T47D (cell line): Measurements from ENCODE around the gene ATP11A.

Experiments
- DNase-seq, 2 experiments: peaks; one replicate each; pipeline versions ENCODE4 v3.0.0 to v3.0.0-alpha.2; 2011 to 2012; ENCODE audit warnings: low read depth in 1 of 2, low spot score in 1 of 2
- JUND ChIP-seq: IDR thresholded peaks from 2 replicates; pipeline ENCODE4 v1.6.1; 2012; ENCODE audit warnings: low read depth
- in situ Hi-C: cut with HindIII; loops from 2 replicates; pipeline ENCODE4 v1.10.0; 2016; ENCODE audit warnings: low sequenced_read_pairs, low pct_unique_long_range_greater_than_20kb

ATP11A gene

DNA sequence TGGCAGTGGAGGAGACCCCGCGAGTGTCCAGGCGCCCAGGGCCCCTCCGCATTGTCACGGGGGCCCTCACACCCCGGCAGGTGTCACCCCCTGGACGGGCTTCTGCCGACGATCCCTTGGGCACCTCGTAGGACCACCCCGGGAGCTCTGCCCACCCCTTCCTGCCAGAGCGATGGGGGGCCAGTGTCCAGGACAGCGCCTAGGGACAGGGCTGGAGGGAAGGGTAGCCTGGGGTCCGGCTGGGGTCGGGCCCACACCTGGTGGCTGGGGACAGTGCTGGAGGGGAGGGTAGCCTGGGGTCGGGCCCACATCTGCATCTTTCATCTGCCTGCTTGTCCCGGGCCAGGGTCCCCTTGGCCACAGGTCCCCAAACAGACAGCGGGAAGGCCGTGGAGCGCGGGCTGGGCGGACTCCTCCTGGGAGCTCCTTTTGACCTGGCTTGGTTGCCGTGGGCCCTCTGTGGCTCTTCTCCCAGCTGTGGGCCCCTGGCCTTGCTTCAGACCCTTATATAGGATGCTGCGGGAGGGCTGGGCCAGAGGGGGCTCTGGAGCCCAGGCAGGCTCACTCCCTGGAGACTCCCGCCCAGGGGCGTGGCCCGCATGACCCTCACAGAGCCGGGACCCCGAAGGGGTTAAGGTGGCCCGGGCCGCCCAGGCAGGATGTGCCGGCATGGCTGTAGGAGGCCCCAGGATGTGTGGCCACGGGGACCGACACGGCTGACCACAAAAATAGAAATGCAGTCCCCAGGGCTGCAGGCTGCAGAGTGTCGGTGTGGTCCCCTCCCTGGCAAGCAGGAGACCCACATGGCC lies 205.0 kb downstream of the ATP11A start:
- in situ Hi-C loops = no loop called here
- DNase-seq = peak in 1 of 2 experiments; percentile 28
- no peak for TF ChIP-seq JUND

DNA sequence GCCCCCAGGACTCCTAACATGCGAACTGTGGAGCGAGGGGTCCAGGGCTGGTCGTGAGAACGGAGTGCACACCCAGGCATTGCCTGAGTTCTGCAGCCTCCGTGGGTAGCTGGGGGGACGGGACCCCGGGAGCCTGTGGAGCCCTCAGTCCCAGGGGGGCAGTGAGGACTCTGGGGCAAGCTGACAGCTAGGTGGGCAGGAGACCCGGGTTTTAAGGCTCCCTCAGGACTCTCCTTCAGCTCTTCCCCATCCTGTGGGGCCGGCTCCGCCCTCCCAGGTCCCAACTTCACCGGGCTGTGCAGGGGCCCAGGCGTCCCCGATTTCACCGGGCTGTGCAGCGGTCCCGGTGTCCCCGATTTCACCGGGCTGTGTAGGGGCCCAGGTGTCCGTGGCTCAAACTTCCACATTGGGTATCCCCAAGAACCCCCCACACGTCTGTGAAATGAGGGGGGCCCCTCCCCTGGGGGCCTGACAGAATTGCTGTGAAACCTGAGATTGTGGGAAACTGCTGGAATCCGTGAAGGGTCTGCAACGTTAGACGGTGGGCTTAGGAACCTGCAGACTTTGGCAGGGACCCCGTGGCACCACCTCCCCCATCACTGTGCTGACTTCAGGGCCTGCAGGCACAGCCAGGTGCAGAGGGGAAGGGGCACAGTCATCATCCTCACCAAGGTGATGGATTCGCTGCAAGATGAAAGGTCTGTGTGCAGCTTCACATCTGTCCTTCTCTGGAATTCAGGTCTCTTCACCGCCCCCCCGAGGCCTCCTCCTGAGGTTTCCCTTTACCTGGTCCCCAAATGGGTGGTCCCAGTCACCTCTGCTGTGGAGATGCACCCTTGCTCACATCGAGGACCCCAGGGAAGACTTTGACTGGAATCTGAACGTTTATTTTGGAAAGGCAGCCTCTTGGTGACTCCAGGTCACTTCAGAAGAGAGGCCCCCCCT lies 206.0 kb downstream of the ATP11A start:
- in situ Hi-C loops = no loop called here
- DNase-seq = no peak
- no peak for TF ChIP-seq JUND

DNA sequence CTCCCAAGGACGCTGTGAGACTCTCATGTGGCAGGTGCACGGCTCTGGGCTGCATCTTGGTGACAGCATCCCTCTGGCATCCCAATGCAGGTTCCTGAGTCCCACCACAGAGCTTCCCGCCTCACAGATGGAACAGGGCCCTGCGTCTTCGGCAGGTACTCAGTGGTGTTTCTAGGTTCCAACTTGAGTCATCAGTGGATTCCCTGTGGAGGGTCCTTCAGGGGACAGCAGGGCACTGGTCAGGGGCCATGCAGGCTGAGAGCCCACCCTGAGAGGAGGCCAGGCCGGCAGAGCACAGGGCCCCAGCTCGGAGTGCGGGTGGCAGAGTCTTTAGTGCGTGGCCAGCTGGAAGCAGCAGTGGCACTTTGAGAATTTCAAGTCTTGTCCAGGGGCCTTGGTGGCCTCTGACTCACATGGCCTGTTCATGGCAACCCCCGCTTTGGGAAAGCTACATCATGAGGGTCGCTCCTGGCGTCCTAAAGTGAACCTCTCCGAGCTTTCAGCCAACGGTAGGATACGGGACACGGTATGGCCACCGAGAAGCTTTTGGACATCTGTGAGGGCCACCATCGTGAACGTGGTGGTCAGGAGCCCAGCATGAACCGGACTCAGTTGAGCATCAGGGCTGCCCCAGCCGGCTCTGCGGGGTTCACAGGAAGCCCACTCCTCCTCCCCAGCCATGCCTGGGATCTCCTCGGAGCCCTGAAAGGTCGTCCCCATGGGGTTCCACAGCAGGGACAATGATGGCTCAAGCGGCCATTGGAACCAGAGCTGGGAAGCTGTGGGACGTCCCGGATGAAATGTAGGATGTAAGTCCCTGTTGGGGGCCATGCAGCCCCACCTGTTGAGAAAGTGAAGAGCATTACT lies 207.1 kb downstream of the ATP11A start:
- no peak for DNase-seq
- TF ChIP-seq JUND = no peak
- in situ Hi-C loops = no loop called here

DNA sequence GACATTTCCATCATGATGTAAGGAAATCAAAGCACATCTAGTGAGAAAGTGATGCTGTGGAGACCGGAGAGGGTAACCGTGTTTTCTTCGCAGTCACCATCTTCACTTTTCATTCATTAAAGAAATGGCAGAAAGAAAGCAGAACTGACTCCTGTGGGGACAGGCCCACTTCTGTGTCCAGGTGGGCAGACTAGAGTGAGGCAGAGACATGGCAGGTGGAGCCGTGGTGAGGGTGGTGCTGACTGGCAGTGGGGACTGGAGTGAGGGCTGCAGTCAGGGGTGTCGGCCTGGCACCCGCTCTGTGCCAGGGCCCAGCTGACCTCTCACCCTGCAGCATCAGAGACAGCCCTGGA lies 207.7 kb downstream of the ATP11A start:
- in situ Hi-C loops = no loop called here
- no peak for DNase-seq
- no peak for TF ChIP-seq JUND

DNA sequence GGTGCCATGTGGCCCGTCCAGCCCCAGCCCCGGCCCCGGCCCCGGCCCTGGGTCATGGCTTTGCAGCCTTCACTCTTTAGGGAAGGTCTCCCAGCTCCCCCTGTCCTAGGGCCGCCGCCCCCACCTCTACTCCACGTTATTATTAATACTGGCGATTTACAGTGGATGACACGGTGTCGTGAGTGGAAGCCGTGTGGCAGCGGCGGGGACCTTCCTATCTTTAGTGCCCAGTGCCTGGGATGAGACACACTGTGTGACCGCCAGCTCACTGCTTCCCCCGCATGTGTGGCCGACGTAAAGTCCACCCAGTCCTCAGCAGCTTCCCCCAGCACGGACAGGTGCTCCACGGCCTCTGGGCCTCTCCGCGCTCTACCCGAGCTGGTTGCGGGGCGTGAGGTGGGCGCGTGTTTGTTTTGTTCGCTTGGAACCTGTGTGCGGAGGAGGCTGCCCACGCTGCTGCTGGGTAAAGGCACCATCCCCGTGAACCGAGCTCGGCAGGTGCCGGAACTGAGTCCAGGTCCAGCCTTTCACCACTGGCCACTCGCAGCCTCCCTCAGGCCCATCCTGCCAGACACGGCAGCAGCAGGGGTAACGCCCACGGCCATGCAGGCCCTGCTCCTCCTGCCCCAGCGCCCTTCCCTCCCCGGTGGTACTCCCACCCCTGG lies 208.2 kb downstream of the ATP11A start:
- DNase-seq = no peak
- TF ChIP-seq JUND = no peak
- in situ Hi-C loops = no loop called here

DNA sequence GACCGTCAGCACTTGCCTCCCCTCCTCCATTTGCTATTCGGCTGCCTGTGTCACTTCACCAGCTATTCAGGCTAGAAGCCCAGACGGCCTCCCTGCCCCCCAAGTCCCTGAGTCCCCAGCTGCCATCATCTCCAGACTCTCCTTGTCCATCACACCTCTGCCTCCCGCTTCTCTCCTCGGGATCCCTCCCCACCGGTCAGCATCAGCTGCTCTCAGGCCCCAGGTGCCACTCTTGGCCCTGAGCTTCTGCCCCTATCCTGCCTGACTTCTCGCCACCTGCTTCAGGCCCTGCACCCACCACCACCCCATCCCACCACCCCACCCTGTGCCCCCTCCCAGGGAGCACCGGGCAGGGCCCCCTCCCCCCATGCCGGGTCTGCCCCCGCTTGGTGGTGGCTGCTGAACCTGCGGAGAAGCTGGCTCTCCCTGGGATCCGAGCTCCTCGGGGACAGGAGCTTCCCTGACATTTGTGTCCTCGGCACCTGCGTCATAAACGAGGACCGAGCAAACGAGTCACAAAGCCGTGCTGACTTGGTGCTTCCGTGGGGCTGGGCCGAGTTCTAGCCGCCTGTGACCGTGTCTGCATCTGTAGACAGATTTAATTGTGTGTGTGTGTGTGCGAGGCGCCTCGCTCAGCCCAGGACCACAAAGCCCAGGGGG lies 208.9 kb downstream of the ATP11A start:
- TF ChIP-seq JUND = no peak
- DNase-seq = no peak
- in situ Hi-C loops = no loop called here

DNA sequence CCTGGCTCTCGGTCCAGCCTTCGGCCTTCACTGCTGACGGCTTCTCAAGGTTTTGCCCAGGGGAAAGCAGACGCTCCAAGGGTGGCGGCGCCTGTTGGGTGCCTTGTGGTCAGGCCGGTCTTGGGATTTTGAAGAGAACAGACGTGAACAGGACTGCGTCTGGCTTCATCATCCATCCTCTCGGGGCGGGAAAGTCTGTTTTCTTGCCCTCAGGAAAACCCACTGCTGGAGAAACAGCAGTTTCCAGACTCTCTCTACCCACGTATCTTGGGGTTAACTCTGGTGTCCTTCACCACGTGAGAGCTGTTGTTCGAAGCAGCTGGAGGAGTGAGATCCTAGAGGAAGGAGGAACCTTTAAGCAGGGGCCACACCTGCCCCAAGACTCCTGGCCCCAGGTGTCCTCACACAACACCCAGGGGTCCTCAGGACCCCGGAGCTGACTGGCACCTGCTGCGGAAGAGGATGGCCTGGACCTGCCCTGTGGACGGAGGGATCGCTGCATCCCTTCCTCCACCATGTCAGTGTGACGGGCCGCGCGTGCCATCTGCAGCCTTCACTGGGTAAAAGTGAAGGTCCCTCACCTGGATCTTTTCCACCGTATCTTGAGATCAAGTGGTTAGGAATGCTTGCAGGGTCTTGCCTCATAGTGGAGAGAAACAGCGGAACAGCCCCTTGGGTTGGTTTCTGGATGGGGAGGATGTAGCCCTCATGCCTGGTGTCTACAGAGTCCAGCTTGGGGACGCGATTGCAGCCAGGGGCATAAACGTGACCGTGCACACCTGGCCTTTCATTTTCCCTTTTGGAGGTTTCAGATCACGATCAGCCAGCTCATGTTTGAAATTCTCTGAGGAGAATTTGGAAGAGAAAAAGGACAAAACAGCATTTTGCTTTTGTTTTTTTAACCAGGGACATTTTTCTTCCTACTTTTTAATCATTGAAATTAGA lies 209.7 kb downstream of the ATP11A start:
- no peak for TF ChIP-seq JUND
- in situ Hi-C loops = no loop called here
- DNase-seq = no peak

DNA sequence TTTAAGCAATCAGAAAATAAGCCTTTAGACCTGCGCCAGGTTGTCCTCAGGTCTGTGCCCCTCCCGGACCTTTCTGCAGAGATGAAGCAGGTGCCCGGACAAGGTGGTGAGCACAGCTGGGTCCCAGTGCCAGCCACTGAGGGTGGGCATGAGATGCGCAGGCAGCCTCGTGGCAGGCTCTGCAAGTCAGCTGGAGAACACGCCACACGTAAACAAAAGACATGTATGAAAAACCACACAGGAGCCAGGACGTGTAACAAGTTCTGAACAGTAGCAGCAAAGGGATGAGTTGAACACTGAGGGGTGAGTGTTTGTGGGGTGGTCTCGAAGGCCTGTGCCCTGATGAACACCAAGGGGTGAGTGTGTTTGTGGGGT lies 210.4 kb downstream of the ATP11A start:
- in situ Hi-C loops = no loop called here
- TF ChIP-seq JUND = no peak
- DNase-seq = no peak

DNA sequence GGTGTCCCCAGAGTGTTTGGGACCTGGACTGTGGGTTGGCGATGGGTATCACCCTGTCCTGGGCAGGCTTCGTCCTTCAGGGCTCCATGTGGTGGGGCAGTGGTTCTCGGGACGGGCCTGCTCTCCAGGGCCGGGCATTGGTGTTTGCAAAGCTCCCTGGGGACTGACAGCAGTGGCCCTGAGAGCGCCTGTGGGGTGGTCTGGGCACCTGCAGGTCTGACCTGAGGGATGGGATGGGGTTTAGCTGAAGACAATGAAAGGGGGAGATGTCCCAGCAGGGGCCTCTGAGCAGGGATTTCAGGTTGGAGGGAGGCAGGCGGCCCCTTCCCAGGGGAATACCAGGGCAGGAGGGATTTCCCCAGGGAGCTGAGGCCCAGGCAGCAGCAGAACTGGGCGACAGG lies 210.9 kb downstream of the ATP11A start:
- no peak for TF ChIP-seq JUND
- in situ Hi-C loops = no loop called here
- DNase-seq = no peak

DNA sequence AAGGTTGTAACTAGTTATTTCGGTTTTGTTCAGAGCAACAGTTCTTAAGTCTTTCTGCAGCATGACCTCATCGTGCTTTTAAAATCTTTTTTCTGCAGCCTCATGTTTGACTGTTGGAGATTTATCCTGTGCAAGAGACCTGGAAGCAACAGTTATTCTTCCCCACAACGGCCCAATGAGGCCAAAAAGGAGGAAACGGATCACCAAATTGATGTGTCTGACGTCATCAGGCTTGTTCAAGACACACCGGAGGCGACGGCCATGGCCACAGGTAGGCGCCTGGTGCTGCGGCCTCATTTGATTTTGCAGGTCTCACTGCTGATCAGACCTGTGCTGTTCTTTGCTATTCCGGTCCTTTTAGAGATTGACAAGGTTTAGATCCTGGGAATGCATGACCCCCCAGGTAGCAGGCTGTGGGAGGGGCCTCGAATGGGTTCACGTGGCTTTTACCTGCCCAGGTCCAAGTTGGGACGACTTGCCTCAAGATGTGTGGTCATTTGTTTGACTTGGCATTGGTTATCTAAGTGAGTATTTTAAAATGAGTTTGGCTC lies 212.3 kb downstream of the ATP11A start:
- peak in 1 of 2 experiments; percentile 53 for DNase-seq
- no peak for TF ChIP-seq JUND
- in situ Hi-C loops = no loop called here
